ENCODE data around the gene SIK3.

Gene SIK3

DNA sequence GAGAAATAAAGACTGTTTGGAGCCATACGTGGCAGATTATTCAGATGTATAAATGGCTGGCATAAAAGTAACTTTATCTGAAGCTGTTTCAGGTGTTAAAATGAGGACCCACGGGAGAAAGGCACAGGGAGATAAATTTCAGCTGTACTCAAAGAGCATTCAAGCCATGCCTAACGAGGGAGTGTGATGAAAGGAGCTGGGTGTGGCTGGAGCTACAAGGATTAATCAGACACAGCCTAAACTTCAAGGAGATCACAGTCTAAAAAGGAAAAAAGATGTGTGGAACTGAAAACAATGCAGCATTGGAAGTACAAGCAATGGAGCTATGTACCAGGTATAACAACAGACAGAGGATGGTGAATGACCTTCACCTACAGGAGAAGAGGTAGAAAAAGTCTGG is 140.0 kb downstream of the SIK3 start:
- Histone ChIP-seq H3K4me3 (replicated peaks; ENCODE audit: insufficient read depth, low read length) (no peak overlapping the region), H3K27ac (replicated peaks) (no peak overlapping the region), H3K27me3 (ENCODE audit: insufficient read depth, poor library complexity, severe bottlenecking) (no peaks in the 10 kb centered on the region)
- TF ChIP-seq, protein P1, sequence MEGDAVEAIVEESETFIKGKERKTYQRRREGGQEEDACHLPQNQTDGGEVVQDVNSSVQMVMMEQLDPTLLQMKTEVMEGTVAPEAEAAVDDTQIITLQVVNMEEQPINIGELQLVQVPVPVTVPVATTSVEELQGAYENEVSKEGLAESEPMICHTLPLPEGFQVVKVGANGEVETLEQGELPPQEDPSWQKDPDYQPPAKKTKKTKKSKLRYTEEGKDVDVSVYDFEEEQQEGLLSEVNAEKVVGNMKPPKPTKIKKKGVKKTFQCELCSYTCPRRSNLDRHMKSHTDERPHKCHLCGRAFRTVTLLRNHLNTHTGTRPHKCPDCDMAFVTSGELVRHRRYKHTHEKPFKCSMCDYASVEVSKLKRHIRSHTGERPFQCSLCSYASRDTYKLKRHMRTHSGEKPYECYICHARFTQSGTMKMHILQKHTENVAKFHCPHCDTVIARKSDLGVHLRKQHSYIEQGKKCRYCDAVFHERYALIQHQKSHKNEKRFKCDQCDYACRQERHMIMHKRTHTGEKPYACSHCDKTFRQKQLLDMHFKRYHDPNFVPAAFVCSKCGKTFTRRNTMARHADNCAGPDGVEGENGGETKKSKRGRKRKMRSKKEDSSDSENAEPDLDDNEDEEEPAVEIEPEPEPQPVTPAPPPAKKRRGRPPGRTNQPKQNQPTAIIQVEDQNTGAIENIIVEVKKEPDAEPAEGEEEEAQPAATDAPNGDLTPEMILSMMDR (IDR thresholded peaks at IDR 0.05; ENCODE audit: insufficient read depth, low read length) = no peak
- TF ChIP-seq, protein P2, sequence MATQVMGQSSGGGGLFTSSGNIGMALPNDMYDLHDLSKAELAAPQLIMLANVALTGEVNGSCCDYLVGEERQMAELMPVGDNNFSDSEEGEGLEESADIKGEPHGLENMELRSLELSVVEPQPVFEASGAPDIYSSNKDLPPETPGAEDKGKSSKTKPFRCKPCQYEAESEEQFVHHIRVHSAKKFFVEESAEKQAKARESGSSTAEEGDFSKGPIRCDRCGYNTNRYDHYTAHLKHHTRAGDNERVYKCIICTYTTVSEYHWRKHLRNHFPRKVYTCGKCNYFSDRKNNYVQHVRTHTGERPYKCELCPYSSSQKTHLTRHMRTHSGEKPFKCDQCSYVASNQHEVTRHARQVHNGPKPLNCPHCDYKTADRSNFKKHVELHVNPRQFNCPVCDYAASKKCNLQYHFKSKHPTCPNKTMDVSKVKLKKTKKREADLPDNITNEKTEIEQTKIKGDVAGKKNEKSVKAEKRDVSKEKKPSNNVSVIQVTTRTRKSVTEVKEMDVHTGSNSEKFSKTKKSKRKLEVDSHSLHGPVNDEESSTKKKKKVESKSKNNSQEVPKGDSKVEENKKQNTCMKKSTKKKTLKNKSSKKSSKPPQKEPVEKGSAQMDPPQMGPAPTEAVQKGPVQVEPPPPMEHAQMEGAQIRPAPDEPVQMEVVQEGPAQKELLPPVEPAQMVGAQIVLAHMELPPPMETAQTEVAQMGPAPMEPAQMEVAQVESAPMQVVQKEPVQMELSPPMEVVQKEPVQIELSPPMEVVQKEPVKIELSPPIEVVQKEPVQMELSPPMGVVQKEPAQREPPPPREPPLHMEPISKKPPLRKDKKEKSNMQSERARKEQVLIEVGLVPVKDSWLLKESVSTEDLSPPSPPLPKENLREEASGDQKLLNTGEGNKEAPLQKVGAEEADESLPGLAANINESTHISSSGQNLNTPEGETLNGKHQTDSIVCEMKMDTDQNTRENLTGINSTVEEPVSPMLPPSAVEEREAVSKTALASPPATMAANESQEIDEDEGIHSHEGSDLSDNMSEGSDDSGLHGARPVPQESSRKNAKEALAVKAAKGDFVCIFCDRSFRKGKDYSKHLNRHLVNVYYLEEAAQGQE (IDR thresholded peaks at IDR 0.05; ENCODE audit: insufficient replicate concordance, low read depth) = no peak
- no peak for TF ChIP-seq POLR2AphosphoS5 (IDR thresholded peaks at IDR 0.05; ENCODE audit: low read depth)
- TF ChIP-seq GABPA (IDR thresholded peaks at IDR 0.05; ENCODE audit: low read depth) = no peak
- no peak for TF ChIP-seq SPI1 (IDR thresholded peaks at IDR 0.05; ENCODE audit: borderline replicate concordance, low read depth)
- DNase-seq (ENCODE audit: low read depth in 1 of 2, low spot score in 1 of 2) = no peak

DNA sequence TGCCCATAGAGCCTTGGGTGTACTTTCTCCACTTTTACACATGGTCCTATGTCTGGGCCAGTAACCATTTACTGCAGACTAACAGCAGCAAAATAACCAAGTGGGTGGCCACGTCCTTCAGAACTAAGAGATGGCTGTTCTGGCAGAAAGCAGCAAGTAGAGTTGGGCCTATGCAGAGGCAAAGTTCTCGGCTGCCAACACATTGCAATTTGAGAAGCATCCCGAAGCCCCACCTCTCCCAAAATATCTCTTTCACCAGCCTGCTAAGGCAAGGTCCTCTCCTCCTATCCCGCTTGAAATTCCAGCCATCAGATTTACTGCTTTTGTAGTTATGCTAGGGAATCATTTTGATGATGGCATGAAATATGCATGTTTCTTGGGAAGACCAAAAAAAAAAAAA is 142.3 kb downstream of the SIK3 start:
- Histone ChIP-seq H3K4me3 (replicated peaks; ENCODE audit: insufficient read depth, low read length) (no peak overlapping the region), H3K27me3 (ENCODE audit: insufficient read depth, poor library complexity, severe bottlenecking) (no peaks in the 10 kb centered on the region), H3K27ac (replicated peaks) (no peak overlapping the region)
- no peak for TF ChIP-seq GABPA (IDR thresholded peaks at IDR 0.05; ENCODE audit: low read depth)
- TF ChIP-seq, protein P1 (IDR thresholded peaks at IDR 0.05; ENCODE audit: insufficient read depth, low read length) = no peak
- no peak for TF ChIP-seq POLR2AphosphoS5 (IDR thresholded peaks at IDR 0.05; ENCODE audit: low read depth)
- TF ChIP-seq, protein P2 (IDR thresholded peaks at IDR 0.05; ENCODE audit: insufficient replicate concordance, low read depth) = no peak
- TF ChIP-seq SPI1 (IDR thresholded peaks at IDR 0.05; ENCODE audit: borderline replicate concordance, low read depth) = no peak
- no peak for DNase-seq (ENCODE audit: low read depth in 1 of 2, low spot score in 1 of 2)

- no peak overlapping the region for H3K4me3 ChIP-seq (replicated peaks; ENCODE audit: insufficient read depth, low read length)
- TF ChIP-seq SPI1 (IDR thresholded peaks at IDR 0.05; ENCODE audit: borderline replicate concordance, low read depth) = no peak
- TF ChIP-seq, protein P1 (IDR thresholded peaks at IDR 0.05; ENCODE audit: insufficient read depth, low read length) = no peak
- TF ChIP-seq POLR2AphosphoS5 (IDR thresholded peaks at IDR 0.05; ENCODE audit: low read depth) = no peak
- TF ChIP-seq, protein P2 (IDR thresholded peaks at IDR 0.05; ENCODE audit: insufficient replicate concordance, low read depth) = no peak
- TF ChIP-seq GABPA (IDR thresholded peaks at IDR 0.05; ENCODE audit: low read depth) = no peak
- H3K27me3 ChIP-seq (ENCODE audit: insufficient read depth, poor library complexity, severe bottlenecking) = no peaks in the 10 kb centered on the region
- H3K27ac ChIP-seq (replicated peaks) = no peak overlapping the region
- no peak for DNase-seq (ENCODE audit: low read depth in 1 of 2, low spot score in 1 of 2)
These were observed 142.7 kb downstream of the SIK3 start for GRCh38 chr11:116955548-116955947.

Data from HL-60 (cell line).